HepG2 (cell line): ENCODE results near the gene DSN1. TPM values are rescaled to one million over a fixed set of nuclear protein-coding genes. Genes with fewer than 3 reads are reported as not detected.

Source experiments
- ATAC-seq: fragments of 200-7000 bp; cut with Tn5 transposase; 3 replicates; pipeline ENCODE4 v1.9.1; 2020; ENCODE audit warnings: mild to moderate bottlenecking, moderate library complexity
- BruUV-seq: library from RNA; stranded (reverse); fragments of 400-500 nt; replicated peaks from 2 replicates; lab custom pipeline; 2021; lab: Mats Ljungman, UMichigan
- CTCF ChIA-PET: fragments of 300-600 bp; formaldehyde crosslinking; extraction: SDS; loops from one replicate; lab custom pipeline; 2021; ENCODE audit warnings: low total read pairs, inconsistent platforms, low intra/inter-chr PET ratio; lab: Yijun Ruan, JAX
- POLR2A ChIA-PET: fragments of 350-600 bp; sonication (Branson Sonifier 250); formaldehyde crosslinking; loops from one replicate; lab custom pipeline; 2020; ENCODE audit warnings: antibody characterized with exemption, inconsistent platforms; lab: Yijun Ruan, JAX
- DNase-seq: peaks from one replicate; pipeline ENCODE4 v3.0.0-alpha.2; 2015; ENCODE audit warnings: low spot score
- FAIRE-seq: peaks from 3 replicates; lab custom pipeline; 2011; peaks lifted over from hg19 to GRCh38; lab: Jason Lieb, UNC
- H2AFZ ChIP-seq: one replicate; pipeline ENCODE4 v1.6.1; 2011; ENCODE audit warnings: low read length, inconsistent platforms
- H3K27ac ChIP-seq: fragments of 300-600 bp; 3 replicates; pipeline ENCODE4 v1.8.0; 2011; ENCODE audit warnings: mixed run types, mild to moderate bottlenecking, mixed read lengths, low read length, inconsistent platforms; ENCODE audit not compliant: insufficient read depth; ENCODE audit errors: extremely low read length
- H3K27me3 ChIP-seq, 2 experiments: fragments of 200-600 bp in 1 of 2; 2 replicates in 1 of 2; 3 replicates in 1 of 2; pipeline versions ENCODE4 v1.6.0 to v1.8.0; 2011; ENCODE audit warnings: low read length in 2 of 2, mild to moderate bottlenecking in 2 of 2, moderate library complexity in 2 of 2, inconsistent platforms in 1 of 2; ENCODE audit not compliant: insufficient read depth in 2 of 2, control insufficient read depth in 1 of 2
- H3K36me3 ChIP-seq, 2 experiments: fragments of 200-600 bp in 1 of 2; replicated peaks in 1 of 2; 2 replicates in 1 of 2; 3 replicates in 1 of 2; pipeline versions ENCODE4 v1.5.1 to v1.8.0; 2011; ENCODE audit warnings: low read length in 2 of 2, inconsistent platforms in 1 of 2; ENCODE audit not compliant: insufficient read depth in 2 of 2, control insufficient read depth in 1 of 2
- H3K4me1 ChIP-seq: 2 replicates; pipeline ENCODE4 v1.5.1; 2012; ENCODE audit warnings: low read length, inconsistent platforms; ENCODE audit not compliant: insufficient read depth
- H3K4me2 ChIP-seq: 2 replicates; pipeline ENCODE4 v1.6.0; 2011; ENCODE audit warnings: low read depth, low read length, inconsistent platforms
- H3K4me3 ChIP-seq, 3 experiments: fragments of 200-600 bp in 1 of 3; sonication (generic), shearing (Covaris generic) in 1 of 3; replicated peaks in 1 of 3; 2 replicates each; pipeline ENCODE4 v1.5.1; 2011 to 2016; ENCODE audit warnings: low read length in 3 of 3, inconsistent platforms in 2 of 3, low read depth in 2 of 3, mild to moderate bottlenecking in 2 of 3, control low read depth in 1 of 3, mixed read lengths in 1 of 3; ENCODE audit not compliant: insufficient read depth in 1 of 3
- H3K79me2 ChIP-seq: one replicate; pipeline ENCODE4 v1.6.1; 2011; ENCODE audit warnings: low read length, inconsistent platforms; ENCODE audit not compliant: insufficient read depth
- H3K9ac ChIP-seq: 2 replicates; pipeline ENCODE4 v1.6.0; 2011; ENCODE audit warnings: mild to moderate bottlenecking, low read depth, low read length, inconsistent platforms; ENCODE audit not compliant: insufficient read depth
- H3K9me3 ChIP-seq: 2 replicates; pipeline ENCODE4 v1.5.1; 2012; ENCODE audit warnings: mild to moderate bottlenecking, low read length
- H4K20me1 ChIP-seq: 2 replicates; pipeline ENCODE4 v1.6.0; 2011; ENCODE audit warnings: inconsistent platforms, mild to moderate bottlenecking, low read length, moderate library complexity; ENCODE audit not compliant: insufficient read depth
- ATF7 ChIP-seq, 2 experiments: fragments of 450-650 bp in 1 of 2; sonication (generic) in 1 of 2; formaldehyde crosslinking in 1 of 2; IDR thresholded peaks; 2 replicates each; pipeline versions ENCODE4 v1.4.0 to v1.6.1; 2016 to 2020; ENCODE audit warnings: antibody characterized with exemption in 1 of 2, mild to moderate bottlenecking in 1 of 2, missing genetic modification reagents in 1 of 2
- FOSL2 ChIP-seq: sonication (generic); formaldehyde crosslinking; IDR thresholded peaks from 2 replicates; pipeline ENCODE4 v1.4.0; 2020; ENCODE audit warnings: missing genetic modification reagents
- FOXA1 ChIP-seq, 2 experiments: fragments of 450-650 bp in 1 of 2; sonication (generic) in 1 of 2; formaldehyde crosslinking in 1 of 2; IDR thresholded peaks; 2 replicates each; pipeline versions ENCODE4 v1.4.0 to v1.6.1; 2016 to 2020; ENCODE audit warnings: missing genetic modification reagents in 1 of 2
- YY1 ChIP-seq: IDR thresholded peaks from 2 replicates; pipeline ENCODE4 v1.6.1; 2011; ENCODE audit warnings: low read length, low read depth, moderate library complexity, mild to moderate bottlenecking; ENCODE audit not compliant: insufficient read depth, insufficient replicate concordance
- ZBTB21 ChIP-seq: sonication (generic); formaldehyde crosslinking; IDR thresholded peaks from 2 replicates; pipeline ENCODE4 v1.4.0; 2020; ENCODE audit warnings: missing genetic modification reagents
- ZNF747 ChIP-seq: sonication (generic); formaldehyde crosslinking; IDR thresholded peaks from 2 replicates; pipeline ENCODE4 v1.8.1; 2023; ENCODE audit warnings: missing genetic modification reagents, mild to moderate bottlenecking, borderline replicate concordance
- WGBS: methylation state at CpG from one replicate; pipeline ENCODE4 v1.1.6; 2017; ENCODE audit warnings: low lambda C conversion rate; 5-methylcytosine and 5-hydroxymethylcytosine counted together
- in situ Hi-C: cut with HindIII; loops from 2 replicates; pipeline ENCODE4 v1.10.0; 2017; ENCODE audit warnings: low pct_unique_long_range_greater_than_20kb; ENCODE audit not compliant: extremely low pct_ligation_motif_present
- intact Hi-C: fragments of 100-400 bp; cut with micrococcal nuclease; formaldehyde crosslinking; loops from one replicate; pipeline ENCODE4 v1.10.0; 2022; ENCODE audit not compliant: unreplicated experiment
- polyA plus RNA-seq, 8 experiments: library from polyadenylated mRNA; depleted of rRNA in 3 of 8; stranded (reverse) in 7 of 8; unstranded in 1 of 8; fragments of >200 nt; fragmentation: Illumina TruSeq in 4 of 8; extraction: Trizol in 4 of 8; gene quantifications; 2 replicates each; pipeline versions ENCODE4 v1.2.1 to v1.2.3, GENCODE V29; 2011 to 2016; ENCODE audit warnings: low read depth in 4 of 8, missing spikeins in 1 of 8, mixed read lengths in 1 of 8; ENCODE audit not compliant: insufficient read depth in 1 of 8
- total RNA-seq, 5 experiments: library from RNA; depleted of rRNA; stranded (reverse); fragments of >200 nt; fragmentation: Illumina TruSeq; extraction: Trizol; gene quantifications; 2 replicates each; pipeline ENCODE4 v1.2.3, GENCODE V29; 2016; ENCODE audit warnings: low read depth in 1 of 5

The DSN1 gene
- total and polyA plus RNA-seq, 2 of the 13 experiments (the other 11 are each of a cell fraction or from before 2014, with no cell fraction given) = 18.7 to 53.7 TPM

DNA sequence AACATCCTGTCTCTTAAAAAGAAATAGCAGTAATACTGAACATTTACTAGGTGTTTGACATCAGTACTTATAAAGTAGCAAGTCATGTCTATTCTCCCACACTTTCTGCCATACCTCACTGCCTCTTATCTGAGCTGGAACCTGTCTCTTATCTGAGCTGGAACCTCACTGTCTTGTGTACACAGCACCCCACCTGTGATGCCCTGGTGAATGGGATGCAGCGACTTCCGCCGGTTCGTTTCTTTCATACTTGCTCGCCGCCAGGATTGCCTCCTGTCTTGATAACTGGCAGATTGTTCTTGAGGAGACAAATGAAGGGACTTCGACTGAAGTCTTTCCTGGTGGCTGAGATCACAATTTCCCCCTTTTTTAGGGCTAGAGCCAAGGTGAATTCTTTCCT is 2.9 kb downstream of the DSN1 start:
- POLR2A ChIA-PET = no interaction called here
- Histone ChIP-seq H3K9me3 (no peaks in the 10 kb centered on the region), H3K9ac (0 out of 2 replicates have a peak overlapping the region, but pooled peaks have one; percentile 0), H2AFZ (no peak overlapping the region), H3K27me3 (no peaks in the 10 kb centered on the region; a peak in 1 of 5 replicates), H4K20me1 (no peaks in the 10 kb centered on the region), H3K36me3 (peaks cover 5 to 9% of the 10 kb centered on the region in 2 experiments; a peak in 4 of 5 replicates), H3K4me2 (no peak overlapping the region), H3K27ac (no peak overlapping the region)
- intact Hi-C loops = no loop called here
- no peak for FAIRE-seq
- no peak for ATAC-seq
- no peak for DNase-seq
- TF ChIP-seq FOSL2 (no peak), ATF7 (IDR thresholded peaks at IDR 0.05) (no peak), ATF7 (CRISPR knock-in tag; IDR thresholded peaks at IDR 0.05) (no peak), ZNF747 (CRISPR knock-in tag) (no peak), FOXA1 (IDR thresholded peaks at IDR 0.05) (no peak), FOXA1 (CRISPR knock-in tag; IDR thresholded peaks at IDR 0.05) (0 out of 2 replicates have a peak, but pooled peaks have one; percentile 14), ZBTB21 (CRISPR knock-in tag) (no peak)
- TF ChIP-seq, all 625 proteins: peak for 1
- WGBS = 97% methylated on average over 7 of the region's 7 CpGs
- in situ Hi-C loops = no loop called here
- Histone ChIP-seq H3K4me1 (peaks cover 40% of the 10 kb centered on the region), H3K79me2 (peaks cover 10% of the 10 kb centered on the region), H3K4me3 (no peak overlapping the region)
- CTCF ChIA-PET = no interaction called here
- no TSS peak for BruUV-seq

DNA sequence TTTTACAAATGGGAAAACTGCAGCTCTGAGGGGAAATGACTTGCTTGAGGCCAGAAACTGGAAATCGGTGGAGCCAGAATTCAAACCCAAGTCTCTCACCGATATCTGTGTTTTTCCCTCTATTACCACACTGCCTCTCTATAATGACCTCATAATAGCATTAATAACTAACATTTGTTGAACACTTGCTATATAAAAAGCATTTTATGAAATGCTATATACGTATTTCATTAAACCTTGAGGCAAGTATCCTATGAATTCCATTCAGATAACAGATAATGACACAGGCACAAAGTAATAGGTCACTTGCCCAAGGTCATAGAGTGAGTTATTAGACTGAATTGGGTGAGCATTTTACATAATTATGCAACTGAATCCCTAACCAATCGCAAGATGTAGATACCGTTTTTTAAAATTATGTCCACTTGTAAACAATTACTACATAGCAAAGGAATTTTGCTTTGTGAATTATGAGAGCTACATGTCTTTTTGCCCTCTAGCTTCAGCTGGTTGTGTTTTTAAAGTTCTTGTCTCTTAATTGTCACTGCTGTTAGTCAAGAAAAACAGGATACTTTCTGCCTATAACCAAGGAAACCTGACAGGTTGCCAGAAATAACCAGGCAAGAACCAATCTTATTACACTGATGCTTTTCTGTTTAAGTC is 4.7 kb downstream of the DSN1 start:
- peak; percentile 57 for TF ChIP-seq ATF7 (IDR thresholded peaks at IDR 0.05)
- TF ChIP-seq ATF7 (CRISPR knock-in tag; IDR thresholded peaks at IDR 0.05) = no peak
- no peak for TF ChIP-seq YY1
- Histone ChIP-seq H3K4me2 (no peak overlapping the region), H3K27ac (no peak overlapping the region), H3K4me1 (peaks cover 32% of the 10 kb centered on the region), H3K4me3 (no peak overlapping the region), H3K27me3 (no peaks in the 10 kb centered on the region; a peak in 1 of 5 replicates), H3K79me2 (peaks cover 10% of the 10 kb centered on the region), H2AFZ (no peak overlapping the region), H3K9ac (no peak overlapping the region), H4K20me1 (no peaks in the 10 kb centered on the region), H3K36me3 (peaks cover 5 to 9% of the 10 kb centered on the region in 2 experiments; a peak in 4 of 5 replicates), H3K9me3 (no peaks in the 10 kb centered on the region)
- no peak for ATAC-seq
- BruUV-seq = no TSS peak
- CTCF ChIA-PET = no interaction called here
- in situ Hi-C loops = no loop called here
- WGBS = 95% methylated on average over 5 of the region's 5 CpGs
- DNase-seq = no peak
- intact Hi-C loops = no loop called here
- POLR2A ChIA-PET = interaction anchor here (1.0 kb wide), 1 partner anchor 104 kb away, joined by 3 read pairs; no protein-coding TSS in a partner anchor
- no peak for FAIRE-seq
